MM.1S (cell line): ENCODE data around the gene WDPCP.

Experiments used
- DNase-seq: peaks from one replicate; pipeline ENCODE4 v3.0.0-alpha.2; 2015
- H2AFZ ChIP-seq: fragments of 300-600 bp; sonication (generic); 2 replicates; pipeline ENCODE4 v1.6.0; 2016; ENCODE audit warnings: antibody characterized with exemption, low read length
- H3F3A ChIP-seq: fragments of 300-600 bp; sonication (generic); 2 replicates; pipeline ENCODE4 v1.6.1; 2016; ENCODE audit warnings: mild to moderate bottlenecking, antibody characterized with exemption, low read length, moderate library complexity, mixed read lengths; ENCODE audit not compliant: insufficient read depth
- H3K27ac ChIP-seq: fragments of 300-600 bp; sonication (generic); 2 replicates; pipeline ENCODE4 v1.5.1; 2016; ENCODE audit warnings: mild to moderate bottlenecking, low read length
- H3K27me3 ChIP-seq: fragments of 300-600 bp; sonication (generic); replicated peaks from 2 replicates; pipeline ENCODE4 v1.6.0; 2016; ENCODE audit warnings: low read length; ENCODE audit not compliant: insufficient read depth
- H3K36me3 ChIP-seq: fragments of 300-600 bp; sonication (generic); replicated peaks from 2 replicates; pipeline ENCODE4 v1.6.1; 2016; ENCODE audit warnings: mild to moderate bottlenecking, low read length, mixed read lengths; ENCODE audit not compliant: insufficient read depth
- H3K4me1 ChIP-seq: fragments of 300-600 bp; sonication (generic); 2 replicates; pipeline ENCODE4 v1.6.1; 2016; ENCODE audit warnings: low read length, mixed read lengths
- H3K4me2 ChIP-seq: fragments of 300-600 bp; sonication (generic); 2 replicates; pipeline ENCODE4 v1.6.0; 2016; ENCODE audit warnings: low read depth, low read length
- H3K4me3 ChIP-seq: fragments of 300-600 bp; sonication (generic); 2 replicates; pipeline ENCODE4 v1.5.1; 2016; ENCODE audit warnings: low read length, mixed read lengths
- H3K79me2 ChIP-seq: fragments of 300-600 bp; sonication (generic); 2 replicates; pipeline ENCODE4 v1.6.1; 2016; ENCODE audit warnings: mixed run types, low read length, mixed read lengths
- H3K9ac ChIP-seq: fragments of 300-600 bp; sonication (generic); 2 replicates; pipeline ENCODE4 v1.6.1; 2016; ENCODE audit warnings: low read length, mixed read lengths
- H3K9me2 ChIP-seq: fragments of 300-600 bp; sonication (generic); replicated peaks from 2 replicates; pipeline ENCODE4 v1.6.1; 2016; ENCODE audit warnings: mild to moderate bottlenecking, low read length, mixed read lengths; ENCODE audit not compliant: insufficient read depth
- H3K9me3 ChIP-seq: fragments of 300-600 bp; sonication (generic); replicated peaks from 2 replicates; pipeline ENCODE4 v1.6.1; 2016; ENCODE audit warnings: mild to moderate bottlenecking, low read length, mixed read lengths; ENCODE audit not compliant: insufficient read depth
- H4K20me1 ChIP-seq: fragments of 300-600 bp; sonication (generic); 2 replicates; pipeline ENCODE4 v1.6.1; 2016; ENCODE audit warnings: mild to moderate bottlenecking, low read length, moderate library complexity, mixed read lengths; ENCODE audit not compliant: insufficient read depth
- EZH2 ChIP-seq: fragments of 300-600 bp; sonication (generic); optimal IDR thresholded peaks from 2 replicates; pipeline ENCODE3; 2017; ENCODE audit warnings: low read depth, mild to moderate bottlenecking, antibody characterized with exemption, low read length, mixed read lengths
- EZH2phosphoT487 ChIP-seq: fragments of 300-600 bp; sonication (generic); IDR thresholded peaks from 2 replicates; pipeline ENCODE4 v1.6.1; 2018; ENCODE audit warnings: antibody characterized with exemption, low read length
- TF ChIP-seq, protein P1 (sequence below): fragments of 300-600 bp; sonication (generic); IDR thresholded peaks from 2 replicates; pipeline ENCODE4 v1.5.1; 2016; ENCODE audit warnings: antibody characterized with exemption, low read length, mixed read lengths

WDPCP gene

DNA sequence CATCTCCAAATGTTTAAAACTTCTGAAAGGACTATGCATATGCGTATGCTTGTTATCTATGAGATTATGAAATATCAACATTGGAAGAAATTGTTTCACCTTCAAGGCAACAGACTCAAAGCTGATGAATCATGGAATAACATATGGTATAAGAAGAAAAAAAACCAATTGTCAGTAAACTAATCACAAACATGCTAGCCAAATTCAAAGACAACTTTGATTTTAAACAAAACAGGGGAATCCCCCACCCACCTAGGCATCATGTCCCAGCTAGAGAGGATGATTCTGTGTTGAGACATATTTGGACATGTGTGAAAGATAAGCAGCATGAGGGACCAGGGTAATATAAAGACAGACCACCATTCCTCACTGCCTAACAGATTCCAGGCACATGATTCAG lies 147.7 kb downstream of the WDPCP start:
- Histone ChIP-seq H4K20me1 (no peaks in the 10 kb centered on the region), H3F3A (no peaks in the 10 kb centered on the region; the same call in 1 of the 2 replicates), H3K4me1 (peaks cover 12% of the 10 kb centered on the region), H3K9me3 (no peaks in the 10 kb centered on the region), H3K9me2 (no peaks in the 10 kb centered on the region), H3K27me3 (no peaks in the 10 kb centered on the region), H3K9ac (no peak overlapping the region), H3K4me2 (no peak overlapping the region), H3K36me3 (no peaks in the 10 kb centered on the region), H3K4me3 (no peak overlapping the region), H3K27ac (no peak overlapping the region), H3K79me2 (no peaks in the 10 kb centered on the region), H2AFZ (no peak overlapping the region)
- TF ChIP-seq, protein P1, sequence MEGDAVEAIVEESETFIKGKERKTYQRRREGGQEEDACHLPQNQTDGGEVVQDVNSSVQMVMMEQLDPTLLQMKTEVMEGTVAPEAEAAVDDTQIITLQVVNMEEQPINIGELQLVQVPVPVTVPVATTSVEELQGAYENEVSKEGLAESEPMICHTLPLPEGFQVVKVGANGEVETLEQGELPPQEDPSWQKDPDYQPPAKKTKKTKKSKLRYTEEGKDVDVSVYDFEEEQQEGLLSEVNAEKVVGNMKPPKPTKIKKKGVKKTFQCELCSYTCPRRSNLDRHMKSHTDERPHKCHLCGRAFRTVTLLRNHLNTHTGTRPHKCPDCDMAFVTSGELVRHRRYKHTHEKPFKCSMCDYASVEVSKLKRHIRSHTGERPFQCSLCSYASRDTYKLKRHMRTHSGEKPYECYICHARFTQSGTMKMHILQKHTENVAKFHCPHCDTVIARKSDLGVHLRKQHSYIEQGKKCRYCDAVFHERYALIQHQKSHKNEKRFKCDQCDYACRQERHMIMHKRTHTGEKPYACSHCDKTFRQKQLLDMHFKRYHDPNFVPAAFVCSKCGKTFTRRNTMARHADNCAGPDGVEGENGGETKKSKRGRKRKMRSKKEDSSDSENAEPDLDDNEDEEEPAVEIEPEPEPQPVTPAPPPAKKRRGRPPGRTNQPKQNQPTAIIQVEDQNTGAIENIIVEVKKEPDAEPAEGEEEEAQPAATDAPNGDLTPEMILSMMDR: no peak
- no peak for TF ChIP-seq EZH2phosphoT487
- TF ChIP-seq EZH2: no peak
- no peak for DNase-seq

DNA sequence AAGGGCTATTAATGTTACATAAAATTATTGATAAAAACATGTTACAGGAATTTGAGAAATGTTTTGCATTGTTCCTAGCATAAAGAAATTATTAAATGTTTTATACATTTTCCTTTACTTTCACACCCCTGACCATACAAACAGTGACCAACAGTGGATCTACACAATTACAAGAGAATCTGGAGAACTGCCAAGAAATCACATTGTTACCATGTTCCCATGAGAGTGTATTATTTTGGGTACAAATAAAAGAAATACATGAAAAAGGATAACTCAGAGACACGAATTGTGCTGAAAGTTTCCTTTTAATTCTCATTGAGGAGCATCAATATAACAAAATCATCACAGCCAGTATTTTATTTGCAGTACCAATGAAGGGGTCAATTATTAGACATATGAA lies 150.1 kb downstream of the WDPCP start:
- Histone ChIP-seq H2AFZ (no peak overlapping the region), H3K4me2 (no peak overlapping the region), H3K4me3 (no peak overlapping the region), H3K36me3 (no peaks in the 10 kb centered on the region), H3K9me2 (no peaks in the 10 kb centered on the region), H3K27ac (no peak overlapping the region), H3K27me3 (no peaks in the 10 kb centered on the region), H3K9ac (no peak overlapping the region), H4K20me1 (no peaks in the 10 kb centered on the region), H3K79me2 (no peaks in the 10 kb centered on the region), H3F3A (no peaks in the 10 kb centered on the region), H3K9me3 (no peaks in the 10 kb centered on the region), H3K4me1 (no peaks in the 10 kb centered on the region)
- TF ChIP-seq EZH2 (no peak), EZH2phosphoT487 (no peak)
- TF ChIP-seq, protein P1: no peak
- no peak for DNase-seq

DNA sequence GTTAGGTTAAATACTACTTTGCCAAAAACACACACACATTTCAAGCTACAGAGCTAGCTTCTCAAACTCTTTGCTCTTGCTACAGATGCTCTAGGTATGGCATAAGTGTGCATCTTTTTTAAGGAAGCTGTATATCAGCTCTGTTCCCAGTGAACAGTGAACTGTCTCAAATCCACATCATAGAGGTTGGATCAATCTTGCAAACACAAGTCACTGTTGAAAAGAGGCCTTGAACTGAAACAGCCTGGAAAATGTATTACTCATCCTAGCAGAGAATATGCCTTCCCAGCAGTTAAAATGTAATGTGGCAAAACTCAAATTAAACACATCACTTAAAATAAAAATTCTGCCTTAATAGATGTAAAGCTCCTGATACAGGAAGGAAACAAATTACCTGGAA lies 151.8 kb downstream of the WDPCP start:
- Histone ChIP-seq H3K9ac (no peak overlapping the region), H2AFZ (no peak overlapping the region), H3K4me1 (no peaks in the 10 kb centered on the region), H3K36me3 (no peaks in the 10 kb centered on the region), H3K9me2 (no peaks in the 10 kb centered on the region), H3F3A (no peaks in the 10 kb centered on the region), H3K4me3 (no peak overlapping the region), H3K9me3 (no peaks in the 10 kb centered on the region), H4K20me1 (no peaks in the 10 kb centered on the region), H3K79me2 (no peaks in the 10 kb centered on the region), H3K4me2 (no peak overlapping the region), H3K27ac (no peak overlapping the region), H3K27me3 (no peaks in the 10 kb centered on the region)
- no peak for DNase-seq
- TF ChIP-seq, protein P1: no peak
- TF ChIP-seq EZH2 (no peak), EZH2phosphoT487 (no peak)
